ENCODE measurements around the gene CACNA1B.
"Not testable (repeated sequence)": the region's sequence is repeated elsewhere in the genome, so short reads cannot be mapped to it uniquely, and the experiment has no call there.

The CACNA1B gene

DNA sequence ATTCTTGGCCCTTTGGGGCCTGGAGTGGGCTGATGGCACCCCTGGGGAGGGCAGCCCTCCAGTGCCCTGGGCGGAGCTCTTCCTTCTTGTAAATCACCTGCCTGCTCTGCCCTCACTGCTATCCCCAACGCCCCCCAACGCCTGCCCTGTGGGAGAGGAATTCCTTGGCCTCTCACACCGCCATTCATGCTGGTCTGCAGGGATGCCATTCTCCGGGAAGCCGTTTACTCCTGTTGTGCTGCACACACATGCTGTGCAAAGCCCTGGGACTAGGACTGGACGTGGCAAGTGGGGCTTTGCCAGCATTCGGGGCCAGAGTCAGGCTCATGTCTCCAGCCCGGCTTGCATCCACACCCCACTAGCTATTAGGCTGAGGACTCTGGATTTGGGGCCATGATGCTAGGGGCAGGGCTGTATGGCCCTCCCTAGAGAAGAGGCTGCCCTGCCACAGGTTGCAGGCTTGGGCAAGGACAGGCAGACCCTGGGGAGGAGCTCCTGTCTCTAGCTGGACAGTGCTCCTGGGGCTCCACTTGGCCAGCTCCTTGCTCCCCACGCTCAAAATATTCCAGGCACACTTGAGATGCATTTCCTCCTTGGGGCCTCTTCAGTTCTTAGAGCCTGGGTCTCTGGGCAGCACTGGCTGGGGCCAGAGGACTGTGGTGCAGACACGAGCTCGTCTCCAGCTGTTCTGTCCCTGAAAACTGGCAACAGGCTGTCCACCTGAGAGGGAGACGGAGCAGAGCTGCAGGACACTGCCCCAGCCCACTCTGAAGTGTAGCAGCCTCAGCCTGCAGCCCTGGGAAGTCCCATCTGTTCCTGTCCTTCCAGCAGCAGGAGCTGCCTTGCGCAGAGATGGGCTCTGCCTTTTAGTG is 226.9 kb downstream of the CACNA1B start:
- DNase-seq, result no peak

DNA sequence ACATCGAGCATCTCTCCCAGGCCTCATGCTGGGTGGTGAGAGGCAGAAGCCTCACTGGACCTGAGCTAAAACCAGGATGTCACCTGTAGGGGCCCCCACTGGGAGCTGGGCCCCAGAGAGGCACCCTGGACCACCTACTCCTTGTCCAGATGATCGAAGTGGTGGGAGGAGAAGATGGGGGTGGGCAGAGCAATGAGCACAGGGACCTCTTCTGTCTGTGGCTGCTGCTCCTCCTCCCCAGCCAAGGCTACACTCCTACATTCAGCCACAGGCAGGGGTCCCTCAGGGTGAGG is 227.5 kb downstream of the CACNA1B start:
- no peak for DNase-seq

DNA sequence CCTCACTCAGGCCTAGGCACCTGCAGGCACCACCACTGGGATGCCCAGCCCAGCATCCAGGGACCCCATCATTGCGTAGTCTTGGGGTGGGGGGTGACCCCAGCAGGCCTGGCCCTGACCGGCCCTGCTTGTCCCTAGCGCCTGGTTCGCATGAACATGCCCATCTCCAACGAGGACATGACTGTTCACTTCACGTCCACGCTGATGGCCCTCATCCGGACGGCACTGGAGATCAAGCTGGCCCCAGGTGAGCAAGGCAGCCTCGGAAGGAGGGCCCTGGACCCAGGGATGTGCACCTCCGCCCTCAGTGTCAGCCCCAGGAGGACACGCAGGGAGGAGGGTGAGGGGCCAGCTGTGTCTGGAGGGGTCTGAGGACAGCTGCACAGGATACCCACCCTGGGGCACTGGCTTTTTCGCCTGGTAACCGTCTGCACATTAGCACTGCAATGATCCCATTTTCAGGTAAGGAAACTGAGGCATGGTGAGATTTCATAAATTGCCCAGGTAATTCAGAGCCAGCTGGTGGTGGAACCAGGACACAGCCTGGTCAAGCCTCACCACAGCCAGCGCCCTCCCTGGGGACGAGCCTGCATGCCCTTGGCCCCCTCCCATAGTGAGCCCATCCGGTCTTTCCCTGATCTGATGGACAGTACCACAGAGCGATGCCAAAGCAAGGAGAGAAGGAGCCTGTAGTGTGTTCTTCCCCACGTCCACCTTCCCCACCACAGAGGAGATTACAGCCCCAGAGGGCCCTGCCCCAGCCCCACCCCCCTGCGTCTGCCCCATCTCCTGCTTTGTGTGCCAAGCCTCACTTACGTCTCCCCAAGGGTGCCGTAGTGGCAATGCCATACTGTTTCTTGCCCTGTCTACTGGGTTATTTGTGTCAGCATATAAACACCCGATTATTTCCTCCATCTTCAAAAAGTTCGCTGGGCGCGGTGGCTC is 228.3 kb downstream of the CACNA1B start:
- DNase-seq, result no peak

DNA sequence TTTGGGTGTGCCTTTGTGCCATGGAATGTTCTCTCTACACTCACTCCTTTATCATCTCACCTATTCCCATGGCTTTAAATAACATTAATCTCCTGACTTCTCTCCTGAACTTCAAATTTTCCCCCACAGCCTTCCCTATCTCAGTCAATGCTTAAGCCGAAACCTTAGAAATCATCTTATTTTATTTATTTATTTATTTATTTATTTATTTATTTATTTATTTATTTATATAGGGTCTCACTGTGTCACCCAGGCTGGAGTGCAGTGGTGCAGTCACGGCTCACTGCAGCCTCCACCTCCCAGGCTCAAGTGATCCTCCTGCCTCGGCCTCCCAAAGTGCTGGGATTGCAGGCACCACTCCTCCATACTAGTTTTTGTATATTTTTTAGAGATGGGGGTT is 229.5 kb downstream of the CACNA1B start:
- DNase-seq, result not testable (repeated sequence)

DNA sequence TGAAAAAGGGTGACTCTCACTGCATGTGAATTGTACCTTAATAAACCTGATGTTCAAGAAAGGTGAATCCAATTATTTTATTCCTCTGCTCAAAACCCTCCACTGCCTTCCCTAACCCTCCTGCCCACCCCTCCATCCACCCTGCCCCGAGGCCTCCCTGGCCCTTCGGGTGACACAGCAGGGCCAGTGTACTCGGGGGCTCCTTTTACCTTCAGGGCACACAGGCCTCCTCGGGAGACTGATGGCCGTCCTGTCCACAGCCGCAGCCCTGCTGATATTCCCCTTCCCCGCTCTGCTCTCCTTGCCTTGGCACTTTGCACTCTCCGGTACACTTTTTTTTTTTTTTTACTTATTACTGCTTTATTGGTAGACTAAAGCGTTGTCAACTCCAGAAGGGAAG is 234.0 kb downstream of the CACNA1B start:
- no peak for DNase-seq

- no peak for DNase-seq
These were observed 234.6 kb downstream of the CACNA1B start for GRCh38 chr9:138112090-138112748.

DNA sequence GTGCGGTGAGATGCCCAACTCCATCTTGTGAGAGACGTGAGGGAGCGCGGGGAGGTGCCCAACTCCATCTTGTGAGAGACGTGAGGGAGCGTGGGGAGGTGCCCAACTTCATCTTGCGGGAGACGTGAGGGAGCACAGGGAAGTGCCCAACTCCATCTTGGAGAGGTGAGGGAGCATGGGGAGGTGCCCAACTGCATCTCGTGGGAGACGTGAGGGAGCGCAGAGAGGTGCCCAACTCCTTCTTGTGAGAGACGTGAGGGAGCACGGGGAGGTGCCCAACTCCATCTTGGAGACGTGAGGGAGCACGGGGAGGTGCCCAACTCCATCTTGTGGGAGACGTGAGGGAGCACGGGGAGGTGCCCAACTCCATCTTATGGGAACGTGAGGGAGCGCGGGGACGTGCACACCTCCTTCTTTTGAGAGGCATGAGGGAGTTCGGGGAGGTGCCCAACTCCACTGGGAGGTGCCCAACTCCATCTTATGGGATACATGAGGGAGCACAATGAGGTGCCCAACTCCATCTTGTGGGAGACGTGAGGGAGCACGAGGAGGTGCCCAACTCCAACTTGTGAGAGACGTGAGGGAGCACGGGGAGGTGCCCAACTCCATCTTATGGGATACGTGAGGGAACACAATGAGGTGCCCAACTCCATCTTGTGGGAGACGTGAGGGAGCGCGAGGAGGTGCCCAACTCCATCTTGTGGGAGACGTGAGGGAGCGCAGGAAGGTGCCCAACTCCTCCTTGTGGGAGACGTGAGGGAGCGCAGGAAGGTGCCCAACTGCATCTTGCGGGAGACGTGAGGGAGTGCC is 235.4 kb downstream of the CACNA1B start:
- DNase-seq, result no peak

DNA sequence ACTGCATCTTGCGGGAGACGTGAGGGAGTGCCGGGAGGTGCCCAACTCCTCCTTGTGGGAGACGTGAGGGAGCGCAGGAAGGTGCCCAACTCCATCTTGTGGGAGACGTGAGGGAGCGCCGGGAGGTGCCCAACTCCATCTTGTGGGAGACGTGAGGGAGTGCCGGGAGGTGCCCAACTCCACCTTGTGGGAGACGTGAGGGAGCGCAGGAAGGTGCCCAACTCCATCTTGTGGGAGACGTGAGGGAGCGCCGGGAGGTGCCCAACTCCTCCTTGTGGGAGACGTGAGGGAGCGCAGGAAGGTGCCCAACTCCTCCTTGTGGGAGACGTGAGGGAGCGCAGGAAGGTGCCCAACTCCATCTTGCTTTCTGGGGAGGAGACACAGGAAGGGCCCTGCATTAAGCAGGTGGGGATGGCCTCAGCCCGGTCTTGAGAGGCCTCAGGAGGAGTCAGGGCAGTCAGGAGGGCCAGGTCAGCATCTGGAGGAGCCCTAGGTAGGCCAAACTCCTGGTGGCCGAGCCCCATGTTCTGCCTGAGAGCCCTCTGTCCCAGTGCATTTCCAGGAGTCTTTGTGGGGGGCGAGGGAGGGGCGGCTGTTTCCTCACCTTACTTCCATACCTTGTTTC is 236.2 kb downstream of the CACNA1B start:
- not testable (repeated sequence) for DNase-seq

DNA sequence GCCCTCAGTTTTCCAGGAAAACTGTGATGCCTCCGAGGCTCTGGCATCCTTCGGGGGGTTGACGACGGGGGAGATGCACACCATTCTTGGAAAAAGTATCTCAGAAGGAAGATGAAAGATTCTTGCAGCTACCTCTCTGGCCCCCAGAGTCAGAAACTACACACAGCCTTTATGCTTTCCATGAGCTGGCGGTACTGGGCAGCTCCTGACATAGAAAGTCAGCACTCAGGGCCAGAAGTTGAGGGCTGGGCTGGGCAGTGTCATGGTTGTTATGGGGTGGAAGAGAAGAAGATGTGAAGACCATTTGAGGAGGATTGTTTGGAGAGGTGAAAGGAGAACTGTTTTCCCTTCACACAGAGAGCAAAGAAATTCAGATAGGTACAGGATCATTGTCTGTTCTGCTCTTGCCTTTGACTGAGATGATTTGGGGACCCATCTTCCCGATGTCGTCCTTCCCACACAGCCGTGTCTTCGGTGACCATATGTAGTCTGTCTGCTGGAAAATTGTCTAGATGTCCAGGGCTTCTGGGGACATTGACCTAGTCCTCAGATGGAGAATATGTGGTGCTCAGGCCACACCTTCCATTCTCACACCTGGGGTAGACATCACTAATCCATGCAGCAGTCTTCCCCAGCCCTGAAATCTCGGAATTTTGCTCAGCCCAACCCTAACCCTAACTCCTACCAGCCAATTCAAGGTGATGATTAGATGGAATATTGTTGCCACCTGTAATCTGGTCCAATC is 237.1 kb downstream of the CACNA1B start:
- no peak for DNase-seq

DNA sequence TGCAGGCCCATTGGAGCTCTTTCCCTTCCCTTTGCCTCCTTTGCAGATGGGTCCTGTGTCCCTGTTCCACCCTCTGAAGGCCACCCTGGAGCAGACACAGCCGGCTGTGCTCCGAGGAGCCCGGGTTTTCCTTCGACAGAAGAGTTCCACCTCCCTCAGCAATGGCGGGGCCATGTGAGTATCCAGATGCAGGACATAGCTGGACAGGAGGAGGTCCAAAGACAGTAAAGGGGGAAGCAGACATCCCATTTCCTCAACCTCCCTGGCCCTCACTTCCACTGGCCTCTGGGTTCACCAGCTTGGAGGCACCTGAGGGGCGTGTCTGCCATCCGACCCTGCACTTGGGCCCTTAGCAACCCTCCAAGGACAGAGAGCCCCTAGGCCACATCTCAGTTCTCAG is 237.9 kb downstream of the CACNA1B start:
- no peak for DNase-seq

- DNase-seq, result no peak
These were observed 238.9 kb downstream of the CACNA1B start for GRCh38 chr9:138116521-138116920.

GRCh38 chr9:138117101-138117750 is 239.6 kb downstream of the CACNA1B start:
- DNase-seq, result no peak

GRCh38 chr9:138117836-138118235 is 240.3 kb downstream of the CACNA1B start:
- DNase-seq, result no peak

- DNase-seq, result no peak
These were observed 241.1 kb downstream of the CACNA1B start for GRCh38 chr9:138118601-138119071.

- no peak for DNase-seq
These were observed 241.8 kb downstream of the CACNA1B start for GRCh38 chr9:138119202-138120027.

DNA sequence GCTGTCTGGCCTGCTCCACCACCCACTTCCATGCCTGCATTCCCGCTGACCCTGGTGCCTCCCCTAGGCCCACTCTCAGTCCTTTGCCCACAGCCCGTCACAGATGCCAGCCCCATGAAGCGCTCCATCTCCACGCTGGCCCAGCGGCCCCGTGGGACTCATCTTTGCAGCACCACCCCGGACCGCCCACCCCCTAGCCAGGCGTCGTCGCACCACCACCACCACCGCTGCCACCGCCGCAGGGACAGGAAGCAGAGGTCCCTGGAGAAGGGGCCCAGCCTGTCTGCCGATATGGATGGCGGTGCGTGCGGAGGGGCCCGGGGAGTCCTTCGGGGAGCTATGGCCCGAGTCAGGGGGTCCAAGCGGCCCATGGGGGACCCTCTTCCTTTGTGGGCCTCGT is 242.5 kb downstream of the CACNA1B start:
- no peak for DNase-seq

GRCh38 chr9:138120511-138121437 is 243.2 kb downstream of the CACNA1B start:
- DNase-seq, result no peak

DNA sequence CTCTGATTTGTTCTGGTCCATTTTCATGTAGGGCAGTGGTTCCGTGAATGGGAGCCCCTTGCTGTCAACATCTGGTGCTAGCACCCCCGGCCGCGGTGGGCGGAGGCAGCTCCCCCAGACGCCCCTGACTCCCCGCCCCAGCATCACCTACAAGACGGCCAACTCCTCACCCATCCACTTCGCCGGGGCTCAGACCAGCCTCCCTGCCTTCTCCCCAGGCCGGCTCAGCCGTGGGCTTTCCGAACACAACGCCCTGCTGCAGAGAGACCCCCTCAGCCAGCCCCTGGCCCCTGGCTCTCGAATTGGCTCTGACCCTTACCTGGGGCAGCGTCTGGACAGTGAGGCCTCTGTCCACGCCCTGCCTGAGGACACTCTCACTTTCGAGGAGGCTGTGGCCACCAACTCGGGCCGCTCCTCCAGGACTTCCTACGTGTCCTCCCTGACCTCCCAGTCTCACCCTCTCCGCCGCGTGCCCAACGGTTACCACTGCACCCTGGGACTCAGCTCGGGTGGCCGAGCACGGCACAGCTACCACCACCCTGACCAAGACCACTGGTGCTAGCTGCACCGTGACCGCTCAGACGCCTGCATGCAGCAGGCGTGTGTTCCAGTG is 244.0 kb downstream of the CACNA1B start:
- no peak for DNase-seq

All from suppressor macrophage treated with lipopolysaccharide for 1 hour (primary cell).